ENCODE results near the gene ITGB3BP. TPM values are rescaled to one million over a fixed set of nuclear protein-coding genes. Genes with fewer than 3 reads are reported as not detected.
"Not testable (repeated sequence)": the region's sequence is repeated elsewhere in the genome, so short reads cannot be mapped to it uniquely, and the experiment has no call there.

ITGB3BP gene
- 27.3 TPM for total RNA-seq

DNA sequence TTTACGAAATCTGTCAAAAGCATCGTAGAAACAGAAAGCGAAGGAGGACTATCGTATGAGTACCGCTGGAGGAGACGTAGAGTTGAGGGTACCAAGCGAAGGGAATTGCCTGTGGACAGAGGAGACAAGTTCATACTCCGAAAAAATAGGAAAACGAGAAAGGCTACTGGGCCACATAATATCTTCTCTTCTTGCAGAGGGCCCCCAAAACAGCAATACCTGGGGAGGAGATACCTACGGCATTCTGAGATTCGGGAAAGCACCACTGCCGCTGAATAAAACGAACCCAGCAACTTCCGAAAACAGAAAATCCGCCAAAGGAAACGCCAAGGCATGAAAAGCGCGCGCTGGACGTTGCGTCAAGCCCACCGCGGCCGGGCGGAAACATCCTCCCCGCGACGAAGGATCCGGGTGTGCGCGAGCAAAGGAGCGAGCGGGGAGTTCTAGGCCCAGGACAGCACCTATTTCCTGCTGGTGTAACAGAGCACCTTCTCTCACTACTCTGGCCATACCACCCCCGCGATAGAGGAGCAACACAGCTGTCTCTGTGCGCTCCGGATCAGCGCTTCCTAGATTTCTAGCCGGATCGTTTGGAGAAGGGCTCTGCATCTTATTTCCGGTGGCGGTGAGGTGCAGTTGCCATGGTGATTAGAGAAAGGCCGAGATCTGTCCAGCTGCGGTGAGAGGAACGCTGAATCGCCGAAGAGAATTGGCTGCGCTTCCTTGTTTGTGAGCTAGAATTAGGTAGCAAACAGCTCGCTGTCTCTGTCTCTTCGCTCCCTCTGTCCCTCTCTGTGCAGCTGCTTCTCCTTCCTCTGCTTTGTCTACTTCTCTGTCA lies at the start of gene ITGB3BP, which contains the start of gene EFCAB7:
TSS of gene ITGB3BP (minus strand) at position 335 of the 838 bp plus-strand sequence. CDS start at position 243, 92 bp downstream.
TSS of gene EFCAB7 (plus strand) at position 635 of the 838 bp plus-strand sequence. CDS start 2,048 bp downstream, outside the sequence.
- peak; percentile 90 for DNase-seq (ENCODE audit: low spot score)

DNA sequence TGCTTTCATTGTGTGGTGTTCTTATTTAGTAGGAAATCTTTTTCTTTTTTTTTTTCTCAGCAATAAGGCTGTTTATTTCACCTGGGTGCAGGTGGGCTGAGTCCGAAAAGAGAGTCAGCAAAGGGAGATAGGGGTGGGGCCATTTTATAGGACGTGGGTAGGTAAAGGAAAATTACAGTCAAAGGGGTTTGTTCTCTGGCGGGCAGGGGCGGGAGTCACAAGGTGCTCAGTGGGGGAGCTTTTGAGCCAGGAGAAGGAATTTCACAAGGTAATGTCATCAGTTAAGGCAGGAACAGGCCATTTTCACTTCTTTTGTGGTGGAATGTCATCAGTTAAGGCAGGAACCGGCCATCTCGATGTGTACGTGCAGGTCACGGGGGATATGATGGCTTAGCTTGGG lies 49.7 kb upstream of the ITGB3BP start:
- DNase-seq (ENCODE audit: low spot score): not testable (repeated sequence)

GRCh38 chr1:63569640-63570316 lies 46.8 kb upstream of the ITGB3BP start:
- no peak for DNase-seq (ENCODE audit: low spot score)

DNA sequence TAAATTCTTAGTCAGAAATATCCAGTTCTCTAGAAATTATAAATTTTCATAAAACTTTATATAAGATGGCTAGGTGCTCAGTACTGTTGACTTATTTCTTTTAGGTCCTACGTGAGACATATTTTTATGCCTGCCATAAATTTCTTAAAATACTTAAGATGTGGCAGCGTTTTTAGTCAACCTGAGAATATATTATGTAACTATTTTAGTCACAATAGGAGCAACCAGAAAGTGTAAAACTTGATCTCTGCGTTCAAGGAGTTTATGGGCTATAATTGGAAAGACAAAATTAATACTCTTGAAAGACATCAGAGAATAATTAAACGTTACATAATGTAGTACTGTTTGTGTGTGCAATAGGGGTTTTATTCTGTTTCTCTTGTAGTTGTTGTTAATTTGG lies 46.0 kb upstream of the ITGB3BP start:
- no peak for DNase-seq (ENCODE audit: low spot score)

DNA sequence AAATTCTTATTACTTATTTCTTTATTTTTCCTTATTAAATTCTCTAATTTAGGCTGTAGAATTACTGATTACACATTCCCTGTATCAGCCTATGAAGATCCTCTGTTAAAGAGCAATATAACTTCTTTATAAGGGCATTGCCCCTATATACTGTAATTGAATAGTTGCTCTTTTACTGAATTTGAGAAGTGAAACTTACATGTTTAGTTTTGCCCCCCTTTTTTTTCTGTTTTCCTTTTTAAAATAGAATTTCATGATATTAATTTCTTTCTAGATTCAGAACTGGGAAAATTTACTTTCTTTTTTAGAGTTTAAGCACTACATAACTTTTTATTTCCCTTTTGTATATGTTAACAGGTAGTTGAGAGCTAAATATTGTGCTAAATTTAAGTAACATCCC lies 40.7 kb upstream of the ITGB3BP start:
- no peak for DNase-seq (ENCODE audit: low spot score)

DNA sequence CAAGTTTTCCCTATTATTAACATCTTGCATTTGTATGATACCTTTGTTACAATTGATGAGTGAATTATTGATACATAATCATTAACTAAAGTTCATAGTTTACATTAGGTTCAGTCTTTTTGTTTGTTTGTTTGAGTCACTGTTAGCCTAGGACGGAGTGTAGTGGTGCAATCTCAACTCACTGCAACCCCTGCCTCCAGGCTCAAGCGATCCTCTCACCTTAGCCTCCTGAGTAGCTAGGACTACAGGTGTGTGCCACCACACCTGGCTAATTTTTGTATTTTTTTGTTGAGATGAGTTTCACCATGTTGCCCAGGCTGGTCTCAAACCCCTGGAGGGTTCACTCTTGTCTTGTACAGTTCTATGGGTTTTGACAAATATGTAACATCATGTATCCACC lies 36.3 kb upstream of the ITGB3BP start:
- DNase-seq (ENCODE audit: low spot score): no peak

DNA sequence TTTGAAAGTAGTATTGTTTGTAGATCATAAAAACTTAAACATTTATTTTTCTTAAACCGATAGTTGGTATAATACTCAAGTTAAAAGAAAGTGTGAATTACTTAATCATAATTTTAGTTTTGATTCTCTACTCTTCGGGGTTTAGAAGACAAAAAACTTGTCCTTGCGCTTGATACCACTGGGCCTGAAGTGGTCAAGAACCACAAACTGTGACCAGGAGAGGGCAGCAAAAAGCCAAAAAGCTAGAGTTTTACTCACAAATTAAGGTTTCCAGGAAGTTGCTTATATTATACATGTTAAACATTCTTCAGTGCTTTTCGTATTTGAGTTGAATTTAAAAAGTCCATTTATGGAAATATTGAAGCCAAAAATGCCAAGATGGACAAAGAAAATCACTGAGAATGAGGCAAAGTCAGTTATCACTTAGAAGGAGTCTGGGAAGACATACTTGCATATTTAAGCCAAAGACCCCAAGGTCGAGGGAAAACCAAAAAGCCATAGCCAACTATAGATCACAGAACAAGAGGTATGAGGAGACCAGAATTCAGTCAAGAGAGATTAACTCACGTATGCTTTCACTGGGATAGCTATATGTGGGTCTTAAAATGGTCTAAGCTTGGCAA lies 34.5 kb upstream of the ITGB3BP start:
- no peak for DNase-seq (ENCODE audit: low spot score)

DNA sequence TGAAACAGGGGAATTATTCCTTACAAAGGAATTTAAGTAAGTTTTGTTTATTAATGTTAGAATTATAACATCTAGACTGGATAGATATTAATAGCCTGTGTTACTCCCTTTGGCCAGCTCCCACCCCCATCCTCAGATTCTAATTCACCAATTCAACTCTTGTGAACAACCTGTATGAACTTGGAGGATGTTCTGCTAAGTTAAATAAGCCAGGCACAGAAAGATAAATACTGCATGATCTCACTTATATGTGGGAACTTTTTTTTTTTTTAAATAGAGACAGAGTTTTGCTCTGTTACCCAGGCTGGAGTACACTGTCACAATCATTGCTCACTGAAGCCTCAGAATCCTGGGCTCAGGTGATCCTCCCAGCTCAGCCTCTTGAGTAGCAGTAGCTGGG lies 32.5 kb upstream of the ITGB3BP start:
- no peak for DNase-seq (ENCODE audit: low spot score)

GRCh38 chr1:63548877-63549276 lies 25.9 kb upstream of the ITGB3BP start:
- no peak for DNase-seq (ENCODE audit: low spot score)

DNA sequence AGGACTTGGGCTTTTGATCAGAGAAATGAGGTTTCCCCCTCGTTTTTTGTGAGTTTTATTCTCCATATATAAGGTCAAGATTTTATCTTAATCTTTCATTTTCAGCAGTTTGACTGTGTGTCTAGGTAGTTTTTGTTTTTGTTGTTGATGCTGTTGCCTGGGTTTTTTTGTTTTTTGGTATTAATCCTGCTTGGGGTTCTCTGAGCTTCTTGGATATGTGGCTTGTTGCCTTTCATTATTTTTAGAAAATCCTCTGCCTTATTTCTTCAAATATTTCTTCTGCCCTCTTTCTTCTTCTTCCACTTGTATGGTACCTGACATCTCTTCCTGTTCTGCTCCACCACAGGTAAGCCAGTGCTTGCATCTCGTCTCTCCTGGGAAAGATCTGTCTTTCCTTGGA lies 25.3 kb upstream of the ITGB3BP start:
- no peak for DNase-seq (ENCODE audit: low spot score)

DNA sequence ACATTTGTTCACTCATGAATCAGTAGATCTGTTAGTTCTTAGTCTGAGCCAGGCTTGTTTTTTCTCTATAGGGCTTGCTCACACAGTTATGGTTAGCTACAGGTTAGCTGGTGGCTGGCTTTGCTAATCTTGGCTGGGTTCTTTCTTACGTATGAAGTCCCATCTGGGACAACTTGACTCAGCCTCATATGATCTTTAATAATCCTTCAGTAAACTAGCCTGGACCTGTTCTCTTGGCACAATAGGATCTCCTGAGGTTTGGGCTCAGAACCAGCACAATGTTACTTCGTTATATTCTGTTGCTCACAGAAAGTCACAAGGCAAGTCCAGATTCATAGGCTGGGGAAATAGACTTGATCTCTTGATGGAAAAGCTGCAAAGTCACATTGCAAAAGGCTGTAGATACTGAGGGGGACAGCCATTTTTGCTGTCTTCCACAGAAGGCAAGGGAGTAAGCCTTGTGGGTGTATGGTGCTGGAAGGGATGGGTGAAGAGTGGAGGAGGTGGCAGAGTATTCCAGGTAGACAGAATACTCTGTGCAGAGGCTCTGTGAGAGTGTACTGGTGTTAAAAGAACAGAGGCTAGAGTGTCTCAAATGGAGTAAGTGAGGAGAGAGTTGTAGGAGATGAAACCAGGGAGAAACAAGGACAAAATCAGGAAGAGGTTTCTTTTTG lies 24.7 kb upstream of the ITGB3BP start:
- DNase-seq (ENCODE audit: low spot score): no peak

DNA sequence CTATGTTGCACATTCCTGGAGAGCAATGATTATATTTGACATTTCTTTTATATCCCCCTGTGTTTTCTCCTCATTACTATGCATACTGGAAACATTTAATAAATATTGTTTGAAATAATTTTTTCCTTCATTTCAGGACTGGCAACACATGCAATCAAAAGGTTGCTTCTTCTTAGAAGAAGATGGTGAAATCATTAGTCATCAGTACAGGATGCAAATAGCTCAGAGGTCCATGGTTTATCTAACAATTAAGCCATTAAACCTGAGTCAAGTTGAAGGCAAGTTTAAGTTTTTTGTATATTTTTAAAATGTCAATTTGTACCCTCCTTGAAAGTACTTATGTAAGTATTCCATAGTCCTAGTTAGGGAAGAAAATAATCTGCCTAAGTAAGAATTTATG lies 22.8 kb upstream of the ITGB3BP start:
- no peak for DNase-seq (ENCODE audit: low spot score)

GRCh38 chr1:63537940-63538339 lies 14.9 kb upstream of the ITGB3BP start:
- DNase-seq (ENCODE audit: low spot score): no peak

DNA sequence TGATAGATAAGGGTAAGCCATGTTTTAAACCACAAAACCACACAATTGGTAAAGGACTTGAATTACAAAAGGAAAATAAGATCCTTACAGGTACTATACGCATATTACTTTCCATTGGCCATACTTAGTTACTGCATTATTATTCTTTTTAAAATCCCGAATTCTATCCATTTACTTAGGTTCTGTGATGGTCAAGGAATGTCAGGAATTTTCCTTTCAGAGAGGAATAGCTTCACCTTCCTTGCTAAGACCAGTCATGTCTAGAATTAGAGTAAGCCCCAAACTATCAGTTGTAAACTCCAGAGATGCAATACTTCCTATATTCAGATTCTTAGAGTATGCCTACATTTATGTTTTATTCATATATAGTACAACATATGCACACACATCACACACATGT lies 14.0 kb upstream of the ITGB3BP start:
- DNase-seq (ENCODE audit: low spot score): no peak

GRCh38 chr1:63534406-63534805 lies 11.4 kb upstream of the ITGB3BP start:
- DNase-seq (ENCODE audit: low spot score): no peak

DNA sequence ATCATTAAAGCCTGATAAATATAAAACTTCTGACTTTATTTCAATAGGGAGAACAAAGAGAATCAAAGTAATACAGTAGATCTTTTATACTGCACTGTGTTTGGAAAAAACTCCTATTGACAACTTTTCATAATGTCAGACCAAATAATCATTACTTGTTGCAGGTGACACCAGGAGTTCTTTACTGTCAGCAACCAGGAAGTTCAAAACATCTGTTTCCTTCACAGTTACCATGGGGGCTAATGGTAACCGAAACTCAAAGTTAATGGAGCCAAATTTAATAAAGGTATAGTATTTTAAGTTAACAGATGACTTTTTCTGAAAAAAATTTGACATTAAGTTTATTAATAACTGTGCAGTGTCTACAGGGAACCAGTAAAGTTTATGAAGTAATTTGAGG lies 10.9 kb upstream of the ITGB3BP start:
- no peak for DNase-seq (ENCODE audit: low spot score)

GRCh38 chr1:63532727-63533126 lies 9.7 kb upstream of the ITGB3BP start:
- no peak for DNase-seq (ENCODE audit: low spot score)

- DNase-seq (ENCODE audit: low spot score): no peak
Measured at GRCh38 chr1:63524201-63524600, 1.2 kb upstream of the ITGB3BP start.

GRCh38 chr1:63523738-63524137 lies 713 bp upstream of the ITGB3BP start:
- DNase-seq (ENCODE audit: low spot score): no peak

- DNase-seq (ENCODE audit: low spot score): no peak
Measured at GRCh38 chr1:63516629-63517028, 6.4 kb downstream of the ITGB3BP start.

DNA sequence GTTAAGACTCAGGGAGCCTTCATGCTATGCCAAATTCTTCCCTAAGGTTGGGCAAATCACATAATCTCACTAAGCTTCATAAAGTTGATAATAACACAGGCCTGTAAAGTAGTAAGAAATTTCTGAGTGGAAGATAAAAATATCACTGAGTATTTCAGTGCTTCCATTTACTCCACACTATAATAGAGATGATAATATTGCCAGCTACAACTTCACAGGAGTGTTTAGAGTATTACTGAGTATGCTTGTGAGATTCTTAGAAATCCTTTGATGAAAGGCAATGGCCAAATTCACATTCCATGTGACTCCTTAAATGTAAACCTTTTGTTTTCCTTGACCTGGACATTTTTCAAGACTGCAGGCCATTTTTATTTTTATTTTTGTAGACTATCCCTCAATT lies 10.4 kb downstream of the ITGB3BP start:
- DNase-seq (ENCODE audit: low spot score): no peak

DNA sequence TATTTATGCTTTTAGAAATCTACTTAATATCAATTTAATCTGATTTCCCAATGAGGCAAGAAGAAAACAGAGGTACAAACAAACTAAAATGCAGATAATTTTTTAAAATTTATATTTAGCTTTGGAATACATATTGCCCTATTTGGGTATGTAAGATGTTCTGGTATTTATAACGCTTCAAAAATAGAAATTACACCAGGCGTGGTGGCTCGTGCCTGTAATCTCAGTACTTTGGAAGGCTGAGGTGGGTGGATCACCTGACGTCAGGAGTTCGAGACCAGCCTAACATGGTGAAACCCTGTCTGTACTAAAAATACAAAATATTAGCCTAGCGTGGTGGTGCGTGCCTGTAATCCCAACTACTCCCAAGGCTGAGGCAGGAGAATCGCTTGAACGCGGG lies 13.3 kb downstream of the ITGB3BP start:
- DNase-seq (ENCODE audit: low spot score): no peak
